H1 (cell line): ENCODE results near the gene ULBP1. TPM values are rescaled to one million over a fixed set of nuclear protein-coding genes. Genes with fewer than 3 reads are reported as not detected.

ENCODE experiments used
- CTCF ChIA-PET: fragments of 300-600 bp; sonication (Branson Sonifier 250); formaldehyde crosslinking; loops from one replicate; lab custom pipeline; 2021; ENCODE audit not compliant: partially characterized antibody; lab: Charles Lee
- POLR2A ChIA-PET: fragments of 300-600 bp; sonication (Branson Sonifier 250); formaldehyde crosslinking; loops from one replicate; lab custom pipeline; 2021; ENCODE audit warnings: inconsistent platforms; ENCODE audit not compliant: partially characterized antibody; lab: Charles Lee
- DNase-seq, 2 experiments: peaks; one replicate each; pipeline versions ENCODE4 v3.0.0 to v3.0.0-alpha.2; 2010 to 2022; ENCODE audit warnings: low spot score in 2 of 2, low read depth in 1 of 2, mixed read lengths in 1 of 2
- FAIRE-seq: peaks from 2 replicates; lab custom pipeline; 2011; peaks lifted over from hg19 to GRCh38; lab: Jason Lieb, UNC
- H2AFZ ChIP-seq: 2 replicates; pipeline ENCODE4 v1.8.1; 2012; ENCODE audit warnings: low read length, inconsistent platforms
- H2AK5ac ChIP-seq: 2 replicates; pipeline ENCODE4 v1.6.1; 2013; ENCODE audit warnings: low read depth, low read length
- H2BK120ac ChIP-seq: replicated peaks from 2 replicates; pipeline ENCODE3; 2013; ENCODE audit warnings: low read depth, low read length, inconsistent platforms
- H2BK12ac ChIP-seq: 2 replicates; pipeline ENCODE4 v1.6.1; 2013; ENCODE audit warnings: low read depth, low read length
- H2BK15ac ChIP-seq: 2 replicates; pipeline ENCODE4 v1.6.1; 2013; ENCODE audit warnings: low read length
- H2BK20ac ChIP-seq: 2 replicates; pipeline ENCODE4 v1.6.1; 2013; ENCODE audit warnings: low read length
- H2BK5ac ChIP-seq: 2 replicates; pipeline ENCODE4 v1.6.1; 2013; ENCODE audit warnings: low read depth, low read length
- H3K14ac ChIP-seq: 2 replicates; pipeline ENCODE4 v1.6.1; 2013; ENCODE audit warnings: inconsistent platforms; ENCODE audit not compliant: insufficient read length
- H3K18ac ChIP-seq: 2 replicates; pipeline ENCODE4 v1.6.1; 2013; ENCODE audit warnings: low read length; ENCODE audit errors: extremely low read depth
- H3K23ac ChIP-seq: 2 replicates; pipeline ENCODE4 v1.6.1; 2013; ENCODE audit warnings: inconsistent platforms; ENCODE audit not compliant: insufficient read length
- H3K23me2 ChIP-seq: 2 replicates; pipeline ENCODE4 v1.6.1; 2013; ENCODE audit warnings: low read depth, low read length
- H3K27ac ChIP-seq: 2 replicates; pipeline ENCODE4 v1.6.1; 2011; ENCODE audit warnings: low read depth, low read length, inconsistent platforms
- H3K27me3 ChIP-seq, 4 experiments: replicated peaks in 1 of 4; 1 replicate in 1 of 4; 2 replicates in 3 of 4; pipeline versions ENCODE4 v1.6.1 to v1.8.1; 2011 to 2013; ENCODE audit warnings: low read length in 3 of 4, mild to moderate bottlenecking in 3 of 4, inconsistent platforms in 2 of 4, mixed read lengths in 2 of 4, moderate library complexity in 1 of 4; ENCODE audit not compliant: control insufficient read depth in 3 of 4, insufficient read depth in 3 of 4; ENCODE audit errors: extremely low read depth in 1 of 4
- H3K36me3 ChIP-seq, 4 experiments: 2 replicates each; pipeline versions ENCODE4 v1.6.1 to v1.8.1; 2011 to 2013; ENCODE audit warnings: mild to moderate bottlenecking in 4 of 4, low read length in 3 of 4, moderate library complexity in 2 of 4, control low read depth in 1 of 4, inconsistent platforms in 1 of 4; ENCODE audit not compliant: insufficient read depth in 4 of 4, control insufficient read depth in 2 of 4
- H3K4ac ChIP-seq: replicated peaks from 2 replicates; pipeline ENCODE3; 2013; ENCODE audit warnings: low read length, low read depth, mixed read lengths, inconsistent platforms; ENCODE audit not compliant: insufficient read length
- H3K4me1 ChIP-seq, 4 experiments: replicated peaks in 1 of 4; 1 replicate in 1 of 4; 2 replicates in 3 of 4; pipeline versions ENCODE4 v1.6.1 to v1.8.1; 2011 to 2013; ENCODE audit warnings: low read length in 3 of 4, inconsistent platforms in 2 of 4, mixed read lengths in 1 of 4; ENCODE audit not compliant: insufficient read depth in 4 of 4, control insufficient read depth in 3 of 4
- H3K4me2 ChIP-seq, 2 experiments: 2 replicates each; pipeline versions ENCODE4 v1.6.1 to v1.8.1; 2011 to 2013; ENCODE audit warnings: low read depth in 2 of 2, low read length in 2 of 2, control low read depth in 1 of 2, inconsistent platforms in 1 of 2, mild to moderate bottlenecking in 1 of 2; ENCODE audit not compliant: insufficient read depth in 1 of 2
- H3K4me3 ChIP-seq, 4 experiments: fragments of 200-600, 300-600 bp in 1 of 4; sonication (generic), shearing (Covaris generic), sonication (Bioruptor Twin) in 1 of 4; 2 replicates each; pipeline versions ENCODE4 v1.5.1 to v1.8.1; 2011 to 2016; ENCODE audit warnings: low read length in 4 of 4, low read depth in 3 of 4, control low read depth in 2 of 4, inconsistent platforms in 2 of 4, mild to moderate bottlenecking in 2 of 4, mixed read lengths in 1 of 4, moderate library complexity in 1 of 4; ENCODE audit not compliant: insufficient read depth in 2 of 4; ENCODE audit errors: extremely low read depth in 1 of 4
- H3K56ac ChIP-seq: replicated peaks from 2 replicates; pipeline ENCODE3; 2013; ENCODE audit warnings: low read depth, mild to moderate bottlenecking, mixed read lengths, low read length, inconsistent platforms; ENCODE audit not compliant: insufficient read length
- H3K79me1 ChIP-seq: 2 replicates; pipeline ENCODE4 v1.6.1; 2013; ENCODE audit warnings: low read depth, low read length, control low read depth
- H3K79me2 ChIP-seq, 2 experiments: 2 replicates each; pipeline versions ENCODE4 v1.6.1 to v1.8.1; 2012 to 2013; ENCODE audit warnings: low read length in 2 of 2, mild to moderate bottlenecking in 2 of 2, inconsistent platforms in 1 of 2; ENCODE audit not compliant: insufficient read depth in 2 of 2, control insufficient read depth in 1 of 2
- H3K9ac ChIP-seq, 4 experiments: replicated peaks in 1 of 4; 1 replicate in 1 of 4; 2 replicates in 3 of 4; pipeline versions ENCODE4 v1.6.1 to v1.8.1; 2011 to 2013; ENCODE audit warnings: low read depth in 3 of 4, low read length in 3 of 4, control low read depth in 2 of 4, mild to moderate bottlenecking in 2 of 4, moderate library complexity in 2 of 4, inconsistent platforms in 1 of 4; ENCODE audit errors: extremely low read depth in 1 of 4
- H3K9me3 ChIP-seq, 2 experiments: 2 replicates each; pipeline versions ENCODE4 v1.6.1 to v1.8.1; 2012 to 2013; ENCODE audit warnings: mild to moderate bottlenecking in 2 of 2, moderate library complexity in 2 of 2, control low read depth in 1 of 2, inconsistent platforms in 1 of 2, low read depth in 1 of 2, low read length in 1 of 2, mixed read lengths in 1 of 2; ENCODE audit not compliant: insufficient read depth in 2 of 2
- H4K20me1 ChIP-seq, 2 experiments: replicated peaks in 1 of 2; 2 replicates each; pipeline versions ENCODE3 to v1.8.1; 2011 to 2013; ENCODE audit warnings: inconsistent platforms in 2 of 2, low read length in 2 of 2, mild to moderate bottlenecking in 1 of 2; ENCODE audit not compliant: insufficient read depth in 2 of 2, control insufficient read depth in 1 of 2
- H4K5ac ChIP-seq: 2 replicates; pipeline ENCODE4 v1.6.1; 2013; ENCODE audit warnings: low read length, low read depth, mixed read lengths, inconsistent platforms; ENCODE audit not compliant: insufficient read length
- H4K8ac ChIP-seq: 2 replicates; pipeline ENCODE4 v1.8.0; 2013; ENCODE audit warnings: mild to moderate bottlenecking, moderate library complexity, low read length, inconsistent platforms; ENCODE audit not compliant: insufficient read depth; ENCODE audit errors: extremely low read depth
- H4K91ac ChIP-seq: replicated peaks from 2 replicates; pipeline ENCODE3; 2013; ENCODE audit warnings: low read length, mixed read lengths, inconsistent platforms; ENCODE audit not compliant: insufficient read length
- CHD1 ChIP-seq: IDR thresholded peaks from 2 replicates; pipeline ENCODE4 v1.6.1; 2012; ENCODE audit warnings: low read depth, low read length, improper control_type of control experiment
- FOSL1 ChIP-seq: IDR thresholded peaks from 2 replicates; pipeline ENCODE4 v1.6.1; 2011; ENCODE audit warnings: mild to moderate bottlenecking, low read depth, low read length, moderate library complexity; ENCODE audit not compliant: insufficient read depth
- RFX5 ChIP-seq: IDR thresholded peaks from 2 replicates; pipeline ENCODE4 v1.6.1; 2011; ENCODE audit warnings: low read depth, low read length, improper control_type of control experiment, borderline replicate concordance
- SP2 ChIP-seq: IDR thresholded peaks from 2 replicates; pipeline ENCODE4 v1.6.1; 2012; ENCODE audit warnings: mild to moderate bottlenecking, low read length, inconsistent platforms
- WGBS, 2 experiments: shearing (Covaris generic) in 1 of 2; methylation state at CpG; one replicate each; pipeline versions ENCODE4 v1.1.6 to v1.1.7; 2013 to 2015; ENCODE audit warnings: low lambda C conversion rate in 2 of 2, mixed read lengths in 2 of 2, inconsistent platforms in 1 of 2, low coverage in 1 of 2, missing lambda C conversion rate in 1 of 2; ENCODE audit not compliant: insufficient replicate concordance in 2 of 2, insufficient coverage in 1 of 2, insufficient read length in 1 of 2; ENCODE audit errors: extremely low coverage in 1 of 2, missing lambda C conversion rate in 1 of 2; 5-methylcytosine and 5-hydroxymethylcytosine counted together
- polyA plus RNA-seq, 7 experiments: library from polyadenylated mRNA; depleted of rRNA in 3 of 7; stranded (reverse) in 5 of 7; unstranded in 2 of 7; fragments of >200 nt in 5 of 7; fragments of 200-250 nt in 2 of 7; gene quantifications; 1 replicate in 5 of 7; 2 replicates in 1 of 7; 4 replicates in 1 of 7; pipeline versions ENCODE4 v1.2.1 to v1.2.3, GENCODE V29; 2011 to 2013; ENCODE audit warnings: missing spikeins in 2 of 7, mixed read lengths in 2 of 7
- total RNA-seq: library from RNA; stranded (reverse); fragmentation: NEBNext Ultra II Directional; extraction: Animal tissue kit (Norgen Biotek cat#: 25700); gene quantifications from 2 replicates; pipeline ENCODE4 v1.2.1, GENCODE V29; 2021

ULBP1 gene
- total and polyA plus RNA-seq, 2 of the 8 experiments (the other 6 are each of a cell fraction or from before 2014, with no cell fraction given), result 0.32 to 0.60 TPM

DNA sequence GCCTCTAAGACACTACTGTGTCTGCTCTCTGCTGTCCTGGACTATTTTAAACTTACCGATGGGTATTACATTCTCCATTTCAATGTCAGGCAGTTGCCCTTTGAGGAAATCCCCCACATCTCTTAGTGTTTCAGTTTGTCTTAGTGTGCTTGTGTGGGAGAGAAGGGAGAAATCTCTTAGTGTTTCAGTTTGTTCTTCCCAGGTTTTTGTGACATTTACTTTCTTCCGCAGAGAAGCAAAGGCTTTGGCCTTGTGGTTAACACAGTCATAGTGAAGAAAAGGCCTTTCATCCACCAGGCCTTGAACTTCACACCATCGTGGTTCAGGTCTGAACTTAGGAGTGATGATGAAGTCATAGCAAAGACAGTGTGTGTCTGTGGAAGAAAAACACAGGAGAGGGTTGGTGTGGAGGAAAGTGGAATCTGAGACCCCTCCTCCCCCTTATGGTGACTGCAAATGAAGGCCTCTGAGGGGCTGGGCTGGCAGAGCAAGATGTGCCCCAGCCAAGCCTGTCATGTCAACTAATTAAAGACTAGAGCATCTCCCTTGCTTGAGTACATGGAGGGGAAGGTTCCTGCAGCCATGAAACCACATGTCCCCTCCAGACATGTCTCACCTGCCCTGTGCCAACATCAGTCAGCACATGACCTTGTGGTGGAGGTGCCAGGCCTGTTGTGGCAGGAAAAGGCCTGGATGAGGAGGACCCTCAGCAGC, 37.7 kb downstream of the ULBP1 start:
- no peak for FAIRE-seq
- WGBS, 2 experiments, result 85% methylated on average over 3 of the region's 3 CpGs; no CpG with 5 or more reads in 1 of the 2 experiments
- peaks cover 12 to 29% (median 26%) of the 10 kb centered on the region in 4 experiments for H3K27me3 ChIP-seq
- no peak for TF ChIP-seq RFX5
- no peak for TF ChIP-seq CHD1
- TF ChIP-seq FOSL1, result no peak
- no peak for TF ChIP-seq SP2

More for the DNA sequence above, 37.7 kb downstream of the ULBP1 start:
- H3K27ac ChIP-seq, result no peak overlapping the region
- H3K56ac ChIP-seq, result no peak overlapping the region
- no peak overlapping the region for H4K5ac ChIP-seq
- no peak overlapping the region for H2BK5ac ChIP-seq
- no peak overlapping the region for H3K18ac ChIP-seq
- H3K4me3 ChIP-seq, result no peak overlapping the region
- no peak overlapping the region for H2BK15ac ChIP-seq
- H3K79me1 ChIP-seq, result no peaks in the 10 kb centered on the region
- H2BK12ac ChIP-seq, result no peak overlapping the region
- H3K14ac ChIP-seq, result no peak overlapping the region
- H3K4me1 ChIP-seq, result peaks cover 0 to 9% (median 4%) of the 10 kb centered on the region in 4 experiments; a peak in 3 of 7 replicates
- H3K23ac ChIP-seq, result no peak overlapping the region
- H2AK5ac ChIP-seq, result no peak overlapping the region
- H3K4me2 ChIP-seq, result no peak overlapping the region
- no peak overlapping the region for H2AFZ ChIP-seq
- H4K8ac ChIP-seq, result no peak overlapping the region
- peaks cover 6% of the 10 kb centered on the region for H3K23me2 ChIP-seq
- peaks cover 3% of the 10 kb centered on the region in 2 experiments for H4K20me1 ChIP-seq
- H3K4ac ChIP-seq, result no peak overlapping the region
- no peaks in the 10 kb centered on the region for H3K36me3 ChIP-seq
- no peak overlapping the region for H2BK20ac ChIP-seq
- no peaks in the 10 kb centered on the region for H3K9me3 ChIP-seq
- H2BK120ac ChIP-seq, result no peak overlapping the region
- ChIA-PET CTCF (no interaction called here), POLR2A (no interaction called here)
- no peak for DNase-seq
- no peak overlapping the region for H4K91ac ChIP-seq
- H3K79me2 ChIP-seq, result no peaks in the 10 kb centered on the region
- no peak overlapping the region for H3K9ac ChIP-seq
